Right ventricle myocardium superior (tissue), 1 donor: Measurements from ENCODE around the gene FAM131C. TPM values are rescaled to one million over a fixed set of nuclear protein-coding genes. Genes with fewer than 3 reads are reported as not detected.
A peak's percentile ranks its signal among the peaks of the same experiment; 100 is the strongest.

Source experiments
- ATAC-seq: fragments of 200-7000 bp; cut with Tn5 transposase; one replicate; pipeline ENCODE4 v1.9.1; 2020; ENCODE audit warnings: mild to moderate bottlenecking; ENCODE audit not compliant: poor library complexity
- DNase-seq: peaks from one replicate; pipeline ENCODE4 v3.0.0-alpha.2; 2020
- intact Hi-C: fragments of 100-400 bp; cut with DNase I; formaldehyde crosslinking; loops from one replicate; pipeline ENCODE4 v1.11.2; 2022
- long read RNA-seq: library from polyadenylated mRNA; unstranded; transcript quantifications from one replicate; pipeline ENCODE4 v2.0.0, GENCODE V29; 2021
- total RNA-seq: library from RNA; stranded (reverse); fragmentation: NEBNext Ultra II Directional; extraction: Animal tissue kit (Norgen Biotek cat#: 25700); gene quantifications from one replicate; pipeline ENCODE4 v1.2.1, GENCODE V29; 2021
- donor health status: DM: no; HTN: yes; CAD: no; lungs with severe emphysema.

Gene FAM131C
- 4.5 TPM for total RNA-seq
- long read RNA-seq, transcript FAM131C-201 (7 exons, 1,695 nt), result major isoform, 30 of 36 reads
- long read RNA-seq, partial matches to known transcripts, result 3 of 36 reads
- long read RNA-seq, other reads (novel, unspliced or antisense), result 3 of 36 reads

- DNase-seq, result no peak
- intact Hi-C loops, result loop anchor here (5.0 kb wide), 1 partner anchor 289 kb away; no protein-coding TSS in a partner anchor
These were observed at the start of gene FAM131C for GRCh38 chr1:16073490-16074119. Gene FAM131C, minus strand, starts transcription at chr1:16073651. Its CDS starts 209 bp downstream, at chr1:16073442.

GRCh38 chr1:16122916-16123315 is 49.5 kb upstream of the FAM131C start:
- no peak for DNase-seq
- intact Hi-C loops, result no loop called here
- no peak for ATAC-seq

More at GRCh38 chr1:16073490-16074119, at the start of gene FAM131C:
- ATAC-seq, result peak; percentile 28

GRCh38 chr1:16122350-16122881 is 49.0 kb upstream of the FAM131C start:
- DNase-seq (no peak), ATAC-seq (no peak)
- intact Hi-C loops, result no loop called here

- DNase-seq (no peak), ATAC-seq (no peak)
- intact Hi-C loops, result no loop called here
These were observed 47.5 kb upstream of the FAM131C start for GRCh38 chr1:16120940-16121410.

- intact Hi-C loops, result no loop called here
- ATAC-seq (no peak), DNase-seq (no peak)
These were observed 47.0 kb upstream of the FAM131C start for GRCh38 chr1:16120407-16120806.

- DNase-seq (no peak), ATAC-seq (no peak)
- intact Hi-C loops, result no loop called here
These were observed 46.5 kb upstream of the FAM131C start for GRCh38 chr1:16119926-16120325.

- intact Hi-C loops, result no loop called here
- ATAC-seq (no peak), DNase-seq (no peak)
These were observed 46.1 kb upstream of the FAM131C start for GRCh38 chr1:16119504-16119903.

- DNase-seq (no peak), ATAC-seq (no peak)
- intact Hi-C loops, result no loop called here
These were observed 45.3 kb upstream of the FAM131C start for GRCh38 chr1:16118706-16119105.

- DNase-seq, result no peak
- no peak for ATAC-seq
- intact Hi-C loops, result no loop called here
These were observed 44.5 kb upstream of the FAM131C start for GRCh38 chr1:16117936-16118335.

GRCh38 chr1:16117369-16117768 is 43.9 kb upstream of the FAM131C start:
- ATAC-seq, result no peak
- DNase-seq, result no peak
- intact Hi-C loops, result no loop called here

- ATAC-seq (no peak), DNase-seq (no peak)
- intact Hi-C loops, result no loop called here
These were observed 43.2 kb upstream of the FAM131C start for GRCh38 chr1:16116625-16117024.

- intact Hi-C loops, result no loop called here
- ATAC-seq, result no peak
- DNase-seq, result no peak
These were observed 42.6 kb upstream of the FAM131C start for GRCh38 chr1:16116002-16116401.

- intact Hi-C loops, result no loop called here
- no peak for ATAC-seq
- DNase-seq, result no peak
These were observed 42.1 kb upstream of the FAM131C start for GRCh38 chr1:16115468-16115983.

GRCh38 chr1:16114527-16115467 is 41.3 kb upstream of the FAM131C start:
- DNase-seq (no peak), ATAC-seq (no peak)
- intact Hi-C loops, result no loop called here

- intact Hi-C loops, result no loop called here
- DNase-seq, result no peak
- no peak for ATAC-seq
These were observed 39.4 kb upstream of the FAM131C start for GRCh38 chr1:16112596-16113555.

- peak; percentile 52 for ATAC-seq
- peak; percentile 58 for DNase-seq
- intact Hi-C loops, result no loop called here
These were observed 38.5 kb upstream of the FAM131C start for GRCh38 chr1:16111771-16112595.

GRCh38 chr1:16110884-16111283 is 37.4 kb upstream of the FAM131C start:
- ATAC-seq (no peak), DNase-seq (no peak)
- intact Hi-C loops, result no loop called here
